GM18520 (cell line): ENCODE measurements around the gene KCNH5.

Source experiments
- ATAC-seq: cut with Tn5 transposase; IDR thresholded peaks from one replicate; pipeline ENCODE4 v1.9.1; 2021; ENCODE audit not compliant: unreplicated experiment

The KCNH5 gene

GRCh38 chr14:63045234-63045611 is at the start of gene KCNH5:
KCNH5 (minus strand) TSS chr14:63045458; CDS start chr14:63045186, 272 bp downstream.
- ATAC-seq = no peak

GRCh38 chr14:63091394-63091996 is 46.2 kb upstream of the KCNH5 start:
- ATAC-seq = no peak

GRCh38 chr14:63088865-63089264 is 43.6 kb upstream of the KCNH5 start:
- no peak for ATAC-seq

DNA sequence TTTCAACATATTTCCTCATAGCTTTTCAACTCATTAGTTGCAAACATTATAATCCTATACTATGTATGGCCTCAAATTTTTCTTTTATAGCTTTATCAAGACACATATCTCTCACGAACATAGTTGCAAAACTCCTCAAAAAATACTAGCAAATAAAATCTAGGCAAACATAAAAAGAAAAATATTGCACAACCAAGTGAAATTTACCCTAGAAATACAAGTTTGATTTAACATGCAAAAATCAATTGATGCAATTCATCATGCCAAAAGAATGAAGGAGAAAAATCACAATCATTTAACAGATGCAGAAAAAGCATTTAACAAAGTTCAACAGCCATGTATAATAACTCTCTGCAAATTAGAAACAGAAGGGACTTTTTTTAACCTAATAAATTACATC is 33.3 kb upstream of the KCNH5 start:
- ATAC-seq = no peak

GRCh38 chr14:63076488-63076887 is 31.2 kb upstream of the KCNH5 start:
- ATAC-seq = no peak

DNA sequence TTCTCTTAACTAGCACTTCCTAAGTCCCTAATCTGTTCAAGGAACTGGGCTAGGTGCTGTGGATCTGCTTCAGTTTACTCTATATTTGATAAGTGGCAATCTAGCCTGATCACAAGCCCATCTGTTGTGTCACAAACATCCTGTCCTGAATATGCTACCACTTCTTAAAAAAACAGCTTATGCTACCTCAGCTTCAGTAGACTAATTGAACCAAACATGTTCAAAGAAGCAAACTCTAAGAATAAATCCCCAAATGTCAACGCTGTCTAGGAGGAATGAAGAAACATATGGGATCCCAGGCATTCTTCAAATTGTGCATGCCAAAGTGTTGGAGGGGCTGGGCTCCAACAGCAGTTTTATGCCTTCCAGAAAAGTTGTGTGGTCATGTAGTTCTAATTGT is 10.4 kb upstream of the KCNH5 start:
- no peak for ATAC-seq

DNA sequence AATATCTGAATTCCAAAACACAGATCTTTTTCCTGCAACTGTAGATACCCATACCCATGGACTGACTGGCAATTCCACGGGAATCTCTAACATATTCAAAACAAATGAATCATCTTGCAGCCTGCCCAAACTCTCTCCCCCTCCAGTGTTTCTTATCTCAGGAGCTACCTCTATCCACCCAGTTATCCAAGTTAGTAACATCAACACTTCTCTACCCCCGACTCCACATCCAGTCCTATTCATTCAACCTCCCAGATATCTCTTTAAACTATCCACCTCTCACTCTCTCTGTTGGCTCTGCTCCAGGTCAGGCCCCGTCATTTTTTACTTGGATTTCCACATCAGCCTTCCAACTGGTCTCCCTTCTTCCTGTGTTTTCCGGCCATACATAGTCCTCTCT is 6.7 kb upstream of the KCNH5 start:
- ATAC-seq = no peak

- ATAC-seq = no peak
Measured at GRCh38 chr14:63051301-63051700, 6.0 kb upstream of the KCNH5 start.

DNA sequence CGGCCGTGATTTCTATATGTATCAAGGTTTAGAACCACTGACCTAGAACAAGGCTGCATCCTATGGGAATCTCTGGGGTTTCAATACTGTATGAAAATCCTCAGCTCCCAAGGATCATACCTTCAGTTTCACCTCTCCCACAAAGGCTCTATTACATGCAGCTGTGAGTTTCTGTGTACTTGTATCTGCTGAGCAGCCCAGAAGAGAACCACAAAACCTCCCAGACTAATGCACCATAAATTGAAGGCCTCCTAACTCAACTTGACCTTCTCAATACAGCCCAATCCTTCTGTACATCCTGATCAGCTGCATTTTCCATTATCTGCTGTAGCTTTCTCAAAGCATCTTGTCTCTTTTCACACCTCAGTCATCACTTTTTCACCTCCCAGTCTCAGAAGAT is 5.4 kb upstream of the KCNH5 start:
- no peak for ATAC-seq

DNA sequence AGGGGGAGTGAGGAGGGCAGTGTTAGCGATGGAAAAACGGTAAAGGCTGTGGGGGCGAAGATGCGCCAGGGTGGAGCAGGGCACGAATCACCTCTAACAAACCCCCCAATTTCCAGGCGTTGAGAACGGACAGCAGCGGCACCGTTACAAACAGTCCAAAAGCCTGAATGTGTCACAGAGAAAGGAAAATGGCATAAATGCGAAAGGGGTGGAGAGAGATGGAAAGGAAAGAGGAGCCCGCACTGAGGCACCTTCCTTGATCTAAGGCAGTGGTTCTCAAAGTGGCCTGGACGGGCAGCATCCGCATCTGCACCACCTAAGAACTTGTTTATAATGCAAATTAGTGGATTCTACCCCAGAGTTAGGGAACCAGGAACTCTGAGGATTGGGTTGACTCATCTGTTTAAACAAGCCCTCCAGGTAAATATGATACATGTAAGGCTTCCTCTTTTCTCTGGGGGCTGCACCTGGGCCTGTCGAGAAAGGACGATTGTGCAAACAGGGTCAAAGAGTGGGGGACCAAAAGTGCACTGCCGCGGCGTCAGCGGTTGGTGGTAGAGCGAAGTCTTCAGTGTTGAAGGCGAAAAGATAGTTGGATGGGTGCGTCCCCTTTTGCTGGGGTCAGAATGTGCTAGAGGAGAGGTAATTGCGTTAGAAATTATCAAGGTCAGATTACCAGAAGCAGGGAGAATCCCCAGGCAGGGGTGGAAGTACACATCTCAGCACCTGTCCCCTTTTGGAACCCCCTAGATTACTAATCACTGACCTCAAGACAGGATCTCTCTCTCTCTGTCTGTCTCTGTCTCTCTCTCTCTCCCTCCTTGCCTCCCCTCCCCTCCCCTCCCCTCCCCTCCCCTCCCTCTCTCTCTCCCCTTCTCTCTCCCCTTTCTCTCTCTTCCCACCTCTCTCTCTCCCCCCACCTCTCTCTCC is 1.3 kb upstream of the KCNH5 start:
- no peak for ATAC-seq

DNA sequence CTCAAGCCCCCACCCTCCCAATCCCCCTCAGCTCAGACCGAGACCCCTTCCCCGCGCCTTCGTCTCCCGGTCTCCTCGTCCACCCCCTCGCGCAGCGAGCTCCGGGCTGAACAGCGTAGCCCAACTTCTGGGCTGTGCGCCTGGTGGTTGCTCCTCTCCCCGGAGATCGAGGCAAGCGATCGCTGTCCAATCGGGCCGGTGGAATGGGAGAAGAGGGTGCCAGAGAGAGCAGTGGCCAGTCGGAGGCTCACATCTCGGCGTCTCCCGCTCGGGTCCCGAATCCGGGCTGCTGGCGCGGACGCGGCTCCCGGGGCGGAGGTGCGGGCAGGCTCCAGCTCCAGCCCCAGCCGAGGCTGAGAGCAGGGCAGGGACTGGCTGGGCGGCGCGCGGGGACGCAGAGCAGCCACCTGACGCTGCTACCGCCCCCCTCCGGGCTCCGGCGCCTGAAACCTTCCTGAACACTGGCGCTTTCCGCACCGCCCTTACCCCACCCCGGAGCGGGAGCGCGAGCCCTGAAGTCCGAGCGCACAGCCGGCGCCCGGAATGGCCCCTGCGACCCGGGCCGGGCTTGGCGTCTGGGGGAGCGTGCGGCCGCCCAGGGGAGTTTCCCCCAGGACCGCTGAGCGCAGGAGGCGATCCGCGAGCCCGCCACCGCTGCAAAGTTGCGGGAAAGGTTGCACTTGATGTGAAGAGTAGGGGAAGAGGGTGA is 508 bp upstream of the KCNH5 start:
- ATAC-seq = no peak

GRCh38 chr14:63039866-63040265 is 5.4 kb downstream of the KCNH5 start:
- ATAC-seq = no peak

GRCh38 chr14:63032641-63033040 is 12.6 kb downstream of the KCNH5 start:
- ATAC-seq = no peak

GRCh38 chr14:63032076-63032475 is 13.2 kb downstream of the KCNH5 start:
- no peak for ATAC-seq

DNA sequence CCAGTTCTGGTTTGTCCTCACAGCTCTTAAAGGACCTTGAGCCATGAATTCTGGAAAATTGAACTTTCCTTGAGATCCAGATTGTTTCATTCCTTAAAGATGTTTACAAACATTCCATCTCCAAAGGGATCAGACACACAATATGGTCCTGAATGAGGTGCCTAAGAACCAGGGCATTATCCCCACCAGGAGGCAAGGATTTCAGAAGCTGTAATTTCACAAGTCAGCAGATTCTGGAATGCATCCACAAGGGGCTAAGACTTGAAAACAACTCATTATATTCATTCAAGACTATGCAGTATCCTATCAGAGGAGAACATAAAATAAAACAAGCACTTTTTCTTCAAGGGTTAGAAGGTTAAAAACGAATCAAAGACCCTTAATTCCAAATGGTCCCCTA is 15.1 kb downstream of the KCNH5 start:
- no peak for ATAC-seq

GRCh38 chr14:63027719-63028118 is 17.5 kb downstream of the KCNH5 start:
- ATAC-seq = no peak

DNA sequence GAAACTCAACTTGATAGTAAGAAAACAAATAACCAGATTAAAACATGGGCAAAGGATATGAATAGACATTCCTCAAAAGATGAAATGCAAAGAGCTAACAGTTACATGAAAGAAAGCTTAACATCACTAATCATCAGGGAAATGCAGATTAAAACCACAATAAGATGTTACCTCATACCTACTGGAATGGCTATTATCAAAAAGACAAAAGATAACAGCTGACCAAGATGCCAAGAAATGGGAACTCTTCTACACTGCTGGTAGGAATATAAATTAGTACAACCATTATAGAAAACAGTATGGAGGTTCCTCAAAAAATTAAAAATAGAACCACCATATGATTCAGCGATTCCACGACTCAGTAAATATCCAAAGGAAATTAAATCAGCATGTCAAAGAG is 18.8 kb downstream of the KCNH5 start:
- ATAC-seq = no peak

GRCh38 chr14:63014621-63015020 is 30.6 kb downstream of the KCNH5 start:
- ATAC-seq = no peak

GRCh38 chr14:63012171-63012570 is 33.1 kb downstream of the KCNH5 start:
- ATAC-seq = no peak

DNA sequence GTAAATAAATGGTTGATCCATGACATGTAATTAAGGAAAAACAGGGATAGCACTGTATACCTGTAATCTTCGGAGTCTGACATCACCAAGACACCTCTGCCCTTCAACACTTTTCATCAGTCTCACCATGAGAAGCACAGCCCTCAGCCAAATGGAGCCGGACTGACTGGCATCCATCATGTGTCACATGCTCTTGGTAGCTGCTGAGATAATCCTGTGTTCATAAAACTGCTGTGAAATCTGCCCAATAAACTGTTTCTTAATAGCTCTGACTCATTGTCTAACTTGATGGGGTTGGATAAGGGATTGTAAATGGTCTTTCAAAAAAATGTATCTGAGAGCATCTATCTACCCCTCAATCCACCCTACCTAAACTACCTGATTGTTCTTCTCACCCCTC is 33.6 kb downstream of the KCNH5 start:
- ATAC-seq = no peak

- no peak for ATAC-seq
Measured at GRCh38 chr14:63009495-63009894, 35.8 kb downstream of the KCNH5 start.

DNA sequence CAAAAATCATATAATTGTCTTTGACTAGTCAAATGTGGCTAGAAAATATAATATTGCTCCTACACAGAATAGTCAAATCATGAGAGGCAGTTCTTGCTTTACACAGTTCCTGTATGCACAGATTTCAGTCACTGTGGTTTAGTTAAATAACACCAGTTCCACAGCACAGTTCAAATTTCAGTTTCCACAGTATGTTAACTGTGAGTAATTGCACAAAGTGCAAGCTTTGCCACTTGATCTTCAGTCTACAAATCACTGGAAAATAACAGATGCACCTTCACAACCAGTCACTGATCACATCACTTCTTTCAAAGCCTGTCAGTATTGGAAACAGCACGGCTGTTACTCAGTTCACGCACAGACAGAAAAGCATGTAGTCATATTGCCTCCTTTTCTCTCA is 38.7 kb downstream of the KCNH5 start:
- peak; percentile 47 for ATAC-seq
